HUDEP-2 (cell line): Measurements from ENCODE around the gene MAPK9.
"Not testable (repeated sequence)": the region's sequence is repeated elsewhere in the genome, so short reads cannot be mapped to it uniquely, and the experiment has no call there.

Source experiments
- DNase-seq, 76 experiments: peaks; one replicate each; lab custom pipeline; 2025; ENCODE audit not compliant: unreplicated experiment in 76 of 76; lab: John Stamatoyannopoulos, UW

MAPK9 gene

GRCh38 chr5:180250329-180250728, 41.6 kb downstream of the MAPK9 start:
- no peak for DNase-seq

- no peak for DNase-seq
Observed at GRCh38 chr5:180241600-180241999, 50.3 kb downstream of the MAPK9 start.

DNA sequence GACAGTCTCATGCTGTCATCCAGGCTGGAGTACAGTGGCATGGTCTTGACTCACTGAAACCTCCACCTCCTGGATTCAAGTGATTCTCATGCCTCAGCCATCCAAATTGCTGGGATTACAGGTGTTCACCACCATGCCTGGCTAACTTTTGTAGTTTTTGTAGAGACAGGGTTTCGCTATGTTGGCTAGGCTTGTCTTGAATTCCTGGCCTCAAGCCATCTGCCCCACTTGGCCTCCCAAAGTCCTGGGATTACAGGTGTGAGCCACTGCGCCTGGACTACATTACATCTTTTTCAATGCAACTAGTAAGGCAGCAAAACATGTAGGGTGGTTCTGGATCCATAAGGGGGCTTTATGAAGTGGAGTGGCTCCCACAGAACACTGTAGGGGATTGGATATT, 53.3 kb downstream of the MAPK9 start:
- no peak for DNase-seq

DNA sequence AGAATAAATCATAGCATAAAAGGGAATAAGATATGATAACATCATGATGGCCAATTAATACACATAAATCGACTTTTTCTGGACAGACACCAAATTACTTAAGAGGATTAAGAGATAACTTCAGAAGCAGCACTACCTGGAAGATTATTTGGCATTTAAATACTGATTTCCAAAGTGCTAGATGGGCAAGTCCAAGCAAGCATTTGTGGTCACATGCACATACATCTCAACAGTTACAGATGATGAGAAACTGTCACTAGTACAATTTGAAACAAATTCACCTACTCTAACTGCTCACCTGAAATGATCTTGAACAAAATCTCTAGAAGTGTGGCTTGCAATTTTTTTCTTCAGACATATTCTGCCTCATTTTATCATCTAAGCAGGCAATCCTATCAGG, 56.0 kb downstream of the MAPK9 start:
- DNase-seq = no peak

- no peak for DNase-seq
Observed at GRCh38 chr5:180235077-180235476, 56.8 kb downstream of the MAPK9 start.

GRCh38 chr5:180234271-180234670, 57.6 kb downstream of the MAPK9 start:
- no peak for DNase-seq

DNA sequence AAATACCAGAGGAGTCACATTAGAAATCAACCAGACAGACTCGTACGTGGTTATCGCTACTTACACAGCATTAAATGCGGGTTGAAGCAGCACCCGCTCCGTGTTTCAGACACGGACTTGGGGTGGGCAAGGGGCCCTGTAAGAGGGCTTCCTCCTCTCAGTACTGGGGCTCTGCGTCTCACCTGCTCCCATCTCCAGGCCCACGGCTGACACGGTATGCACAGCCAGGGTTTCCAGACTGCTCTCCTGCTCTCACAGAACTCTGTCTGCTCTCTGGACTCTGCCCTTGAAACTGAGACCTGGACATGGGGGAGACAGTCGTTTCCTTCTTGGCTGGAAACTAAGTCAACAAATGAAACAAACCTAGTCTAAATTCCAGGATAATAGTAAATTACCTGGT, 58.2 kb downstream of the MAPK9 start:
- no peak for DNase-seq

- no peak for DNase-seq
Observed at GRCh38 chr5:180230017-180230416, 61.9 kb downstream of the MAPK9 start.

DNA sequence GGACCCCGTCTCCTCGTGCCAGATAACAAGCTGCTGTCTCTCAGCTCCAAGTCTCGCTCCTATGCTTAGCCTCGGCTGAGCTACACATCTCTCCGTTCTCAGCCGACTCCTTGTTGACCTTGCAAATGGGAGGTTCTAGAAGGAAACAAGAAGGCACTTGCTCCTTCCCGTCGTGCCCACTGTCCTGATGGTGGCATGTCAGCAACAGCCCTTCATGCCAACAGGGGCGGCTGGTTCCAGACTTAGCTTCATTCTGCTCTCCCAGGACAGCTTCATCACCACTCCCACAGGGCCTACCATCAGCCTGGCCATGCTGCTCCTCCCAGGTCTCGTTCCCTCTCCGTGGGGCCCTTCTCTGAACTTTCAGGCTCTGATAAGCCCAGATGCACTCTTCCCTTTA, 69.8 kb downstream of the MAPK9 start:
- no peak for DNase-seq

GRCh38 chr5:180217797-180218196, 74.1 kb downstream of the MAPK9 start:
- no peak for DNase-seq

DNA sequence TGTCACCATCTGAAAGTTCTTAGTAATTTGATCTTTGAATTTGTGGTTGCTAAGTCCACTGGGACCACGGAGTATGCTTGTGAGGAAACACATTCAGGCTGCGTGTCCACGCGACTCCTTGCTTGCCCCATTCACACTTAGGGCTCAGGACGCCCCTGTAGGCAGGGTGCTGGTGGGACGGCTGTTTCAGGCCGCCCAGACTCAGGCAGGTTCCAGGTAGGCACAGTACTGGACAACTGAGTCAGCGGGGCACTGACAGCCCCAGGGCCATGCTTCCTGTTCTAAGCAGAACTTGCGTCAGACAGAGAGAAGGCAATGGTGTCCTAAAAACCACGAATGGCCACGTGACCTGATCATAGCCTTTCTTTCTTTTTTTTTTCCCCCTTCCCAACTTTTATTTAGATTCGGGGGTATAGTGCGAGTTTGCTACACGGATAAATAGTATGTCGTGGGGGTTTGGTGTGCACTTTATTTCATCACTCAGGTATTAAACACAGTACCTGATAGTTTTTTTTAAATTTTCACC, 75.2 kb downstream of the MAPK9 start:
- DNase-seq = no peak

GRCh38 chr5:180215783-180216630, 75.9 kb downstream of the MAPK9 start:
- no peak for DNase-seq

- no peak for DNase-seq
Observed at GRCh38 chr5:180214870-180215770, 76.8 kb downstream of the MAPK9 start.

GRCh38 chr5:180213657-180214207, 78.2 kb downstream of the MAPK9 start:
- DNase-seq = no peak

GRCh38 chr5:180213256-180213600, 78.7 kb downstream of the MAPK9 start:
- no peak for DNase-seq

GRCh38 chr5:180212363-180213255, 79.3 kb downstream of the MAPK9 start:
- no peak for DNase-seq

DNA sequence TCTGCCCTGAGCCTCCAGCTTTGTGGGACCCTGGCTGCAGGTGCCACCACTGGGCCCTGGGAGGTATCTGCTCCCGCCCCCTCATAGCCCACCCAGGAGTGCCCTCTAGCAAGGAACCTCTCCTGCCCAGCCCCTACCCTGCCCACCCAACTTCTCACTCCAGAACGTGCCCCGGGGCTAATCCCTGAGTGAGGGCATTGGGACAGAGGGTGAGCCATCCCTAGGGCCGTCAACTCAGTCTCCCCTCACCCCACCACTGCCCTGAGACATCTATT, 80.2 kb downstream of the MAPK9 start:
- DNase-seq = no peak

DNA sequence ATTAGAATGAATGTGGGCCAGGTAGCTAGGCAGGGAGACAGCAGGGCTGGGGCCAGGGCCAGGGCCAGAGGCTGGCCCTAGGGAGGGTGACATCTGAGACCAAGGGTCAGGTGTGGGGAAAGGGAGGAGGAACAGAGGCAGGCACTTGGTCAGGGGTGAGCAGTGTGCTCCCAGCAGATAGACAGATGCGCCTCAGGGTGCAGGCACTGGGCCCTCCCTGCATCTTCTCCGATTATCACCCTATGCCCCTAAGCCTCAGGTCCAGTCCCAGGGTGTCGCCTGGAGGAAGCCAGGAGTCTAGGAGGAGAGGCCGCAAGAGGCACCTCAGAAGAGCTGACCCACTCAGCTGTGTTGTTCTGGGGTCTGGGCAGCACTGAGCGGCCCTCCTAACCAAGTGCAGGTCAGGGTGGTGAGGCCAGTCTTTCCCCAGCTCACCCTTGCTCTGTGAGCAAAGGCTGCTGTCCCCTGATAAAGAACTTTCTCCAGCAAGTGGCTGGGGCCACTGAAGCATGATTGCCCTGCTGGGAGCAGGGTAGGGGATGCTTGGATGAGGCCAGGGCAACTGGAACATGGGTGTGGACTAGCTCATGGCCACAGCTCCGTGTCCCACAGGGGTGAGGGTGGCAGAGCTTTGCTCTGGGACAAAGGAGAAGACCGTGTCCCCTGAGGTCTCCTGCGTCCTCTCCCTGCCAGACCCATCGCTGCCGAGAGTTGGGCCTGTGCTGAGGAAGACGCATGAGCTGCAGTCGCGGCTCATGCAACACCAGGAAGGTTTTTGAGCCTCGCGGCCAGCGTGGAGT, 80.7 kb downstream of the MAPK9 start:
- DNase-seq = no peak

GRCh38 chr5:180210077-180210476, 81.8 kb downstream of the MAPK9 start:
- not testable (repeated sequence) for DNase-seq

DNA sequence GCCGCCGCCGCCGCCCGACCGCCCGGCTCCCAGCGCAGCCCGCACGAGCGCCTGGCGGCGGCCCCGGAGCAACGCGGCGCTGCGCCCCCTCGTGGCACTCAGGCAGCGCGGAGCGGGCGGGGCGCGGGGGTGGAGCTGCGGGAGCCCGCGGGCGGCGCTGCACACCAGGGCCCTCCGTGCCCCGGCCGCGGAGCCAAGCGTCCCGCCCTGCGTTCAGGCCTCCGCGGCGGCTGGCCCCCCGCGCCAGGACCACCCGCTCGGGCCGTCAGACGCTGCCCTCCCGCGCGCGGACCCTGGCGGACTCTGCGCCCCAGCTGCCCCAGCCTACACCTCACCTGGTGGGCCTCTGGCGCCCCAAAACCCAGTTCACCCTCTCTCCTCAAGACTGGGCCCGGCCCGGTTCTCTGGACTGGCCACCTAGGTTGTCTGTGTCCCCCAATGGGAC, 82.7 kb downstream of the MAPK9 start, which contains the start of gene RASGEF1C:
TSS of gene RASGEF1C (minus strand) at position 75 of the 445 bp plus-strand sequence. CDS start 71,159 bp downstream, outside the sequence.
- peak in 52 of 76 experiments; percentile 1 to 76 (median 47) for DNase-seq
